Colon (tissue), 2 donors: ENCODE measurements around the gene RILPL1.
"Not testable (repeated sequence)": the region's sequence is repeated elsewhere in the genome, so short reads cannot be mapped to it uniquely, and the experiment has no call there.

Experiments
- FAIRE-seq: peaks from 2 replicates; lab custom pipeline; 2012; peaks lifted over from hg19 to GRCh38; lab: Jason Lieb, UNC
- donor health status: control.
- donor health status: control.

Gene RILPL1

GRCh38 chr12:123533672-123534643, at the start of gene RILPL1:
TSS of gene RILPL1 (minus strand) at chr12:123533719. CDS start at chr12:123533482, 237 bp downstream.
- FAIRE-seq = no peak

DNA sequence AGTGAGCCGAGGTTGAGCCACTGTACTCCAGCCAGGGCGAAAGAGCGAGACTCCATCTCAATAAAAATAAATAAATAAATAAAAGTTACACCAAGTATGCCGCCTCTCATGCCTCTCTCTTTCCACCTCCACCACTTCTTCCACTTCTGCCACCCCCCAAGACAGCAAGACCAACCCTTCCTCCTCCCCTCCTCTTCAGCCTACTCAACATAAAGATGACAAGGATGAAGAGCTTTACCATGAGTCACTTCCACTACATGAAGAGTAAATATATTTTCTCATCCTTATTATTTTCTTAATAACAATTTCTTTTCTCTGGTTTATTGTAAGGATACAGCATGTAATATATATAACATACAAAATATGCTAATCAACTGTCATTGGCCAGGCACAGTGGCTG, 47.3 kb upstream of the RILPL1 start:
- FAIRE-seq = no peak

DNA sequence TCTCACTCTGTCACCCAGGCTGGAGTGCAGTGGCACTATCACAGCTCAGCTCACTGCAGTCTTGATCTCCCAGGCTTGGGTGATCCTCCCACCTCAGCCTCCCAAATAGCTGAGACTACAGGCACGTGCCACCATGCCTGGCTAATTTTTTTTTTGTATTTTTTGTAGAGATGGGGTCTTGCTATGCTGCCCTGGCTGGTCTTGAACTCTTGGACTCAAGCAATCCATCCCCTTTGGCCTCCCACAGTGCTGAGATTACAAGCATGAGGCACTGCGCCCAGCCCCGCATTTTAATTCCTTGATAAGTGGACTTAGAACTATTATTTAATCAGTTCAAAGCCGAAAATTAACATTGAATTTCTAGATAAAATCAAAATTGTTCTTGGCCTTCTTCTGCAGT, 45.3 kb upstream of the RILPL1 start:
- FAIRE-seq = not testable (repeated sequence)

GRCh38 chr12:123578243-123578642, 44.7 kb upstream of the RILPL1 start:
- no peak for FAIRE-seq

DNA sequence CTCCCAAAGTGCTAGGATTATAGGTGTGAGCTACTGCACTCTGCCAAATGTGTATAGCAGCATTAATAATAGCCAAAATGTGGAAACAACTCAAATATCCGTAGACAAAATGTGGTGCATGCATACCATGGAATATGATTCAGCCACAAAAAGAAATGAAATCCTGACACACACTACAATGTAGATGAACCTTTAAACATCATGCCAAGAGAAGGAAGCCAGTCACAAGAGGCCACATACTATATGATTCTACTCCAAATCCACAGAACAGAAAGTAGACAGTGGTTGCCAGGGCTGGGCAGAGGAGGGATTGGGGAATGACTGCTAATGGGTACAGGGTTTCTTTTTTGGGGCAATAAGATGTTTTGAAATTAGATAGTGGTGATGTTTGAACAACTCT, 43.1 kb upstream of the RILPL1 start:
- FAIRE-seq = no peak

DNA sequence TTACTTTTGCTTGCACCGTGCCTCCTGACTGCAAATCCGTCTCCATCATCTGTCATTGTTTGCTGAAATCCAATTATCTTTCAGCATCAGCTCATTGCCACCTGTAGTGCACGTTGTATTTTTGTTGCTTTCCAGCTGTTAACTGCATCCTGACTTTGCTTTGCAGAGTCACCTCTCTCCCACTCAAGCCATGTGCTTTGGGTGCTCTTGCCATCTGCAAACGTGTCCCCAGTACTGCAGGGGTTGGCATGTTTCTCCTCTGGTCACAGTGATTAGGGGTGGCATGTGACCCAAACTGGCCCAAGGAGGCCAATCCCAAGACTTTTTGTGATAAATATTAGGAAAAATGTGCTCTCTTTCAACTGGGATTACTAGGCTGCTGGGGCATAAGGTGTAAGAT, 40.4 kb upstream of the RILPL1 start:
- no peak for FAIRE-seq

GRCh38 chr12:123572391-123572790, 38.9 kb upstream of the RILPL1 start:
- no peak for FAIRE-seq

- FAIRE-seq = no peak
These were observed 37.9 kb upstream of the RILPL1 start for GRCh38 chr12:123571343-123571813.

GRCh38 chr12:123559468-123559867, 25.9 kb upstream of the RILPL1 start:
- FAIRE-seq = no peak

- FAIRE-seq = not testable (repeated sequence)
These were observed 25.0 kb upstream of the RILPL1 start for GRCh38 chr12:123558487-123558886.

GRCh38 chr12:123554843-123555242, 21.3 kb upstream of the RILPL1 start:
- FAIRE-seq = not testable (repeated sequence)

- not testable (repeated sequence) for FAIRE-seq
These were observed 20.6 kb upstream of the RILPL1 start for GRCh38 chr12:123554136-123554535.

DNA sequence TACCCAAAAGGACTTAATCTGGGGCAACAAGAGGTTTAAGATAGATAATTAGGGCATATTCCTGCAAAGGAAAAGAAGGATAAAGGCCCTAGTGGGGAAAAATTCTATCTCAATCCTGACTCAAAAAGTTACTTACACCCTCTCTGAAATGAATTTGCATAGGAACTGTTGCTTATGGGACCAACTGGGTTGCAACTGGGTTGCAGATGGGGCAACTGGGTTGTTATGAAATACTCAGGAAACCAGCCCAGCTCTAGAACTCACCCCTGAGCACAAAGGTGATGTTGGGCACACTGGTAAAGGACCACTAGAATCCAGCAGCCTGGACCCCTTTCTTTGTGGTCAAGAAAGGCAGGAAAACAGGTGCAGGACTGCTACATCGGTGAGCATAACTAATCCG, 17.2 kb upstream of the RILPL1 start:
- FAIRE-seq = no peak

GRCh38 chr12:123548107-123548506, 14.6 kb upstream of the RILPL1 start:
- FAIRE-seq = no peak

- FAIRE-seq = no peak
These were observed 12.8 kb upstream of the RILPL1 start for GRCh38 chr12:123546281-123546680.

DNA sequence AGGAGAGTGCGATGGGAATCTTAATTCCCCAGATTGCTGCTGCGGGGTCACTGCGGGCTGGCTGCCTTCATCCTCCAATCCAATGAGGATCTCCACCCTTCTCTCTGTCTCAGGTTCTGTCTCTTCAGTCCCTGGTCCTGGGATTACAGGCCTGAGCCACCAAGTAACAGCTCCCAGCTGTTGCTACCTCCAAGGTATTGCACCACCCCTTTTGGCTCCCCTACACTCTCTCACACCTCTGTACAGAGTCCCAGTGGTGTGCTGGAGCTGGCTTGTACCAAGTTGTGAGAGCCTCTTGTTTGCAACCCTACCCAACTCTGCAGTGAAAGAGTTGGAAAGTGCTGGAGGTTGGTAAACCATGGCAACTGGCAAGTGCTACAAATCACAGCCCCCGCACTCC, 10.0 kb upstream of the RILPL1 start:
- no peak for FAIRE-seq

DNA sequence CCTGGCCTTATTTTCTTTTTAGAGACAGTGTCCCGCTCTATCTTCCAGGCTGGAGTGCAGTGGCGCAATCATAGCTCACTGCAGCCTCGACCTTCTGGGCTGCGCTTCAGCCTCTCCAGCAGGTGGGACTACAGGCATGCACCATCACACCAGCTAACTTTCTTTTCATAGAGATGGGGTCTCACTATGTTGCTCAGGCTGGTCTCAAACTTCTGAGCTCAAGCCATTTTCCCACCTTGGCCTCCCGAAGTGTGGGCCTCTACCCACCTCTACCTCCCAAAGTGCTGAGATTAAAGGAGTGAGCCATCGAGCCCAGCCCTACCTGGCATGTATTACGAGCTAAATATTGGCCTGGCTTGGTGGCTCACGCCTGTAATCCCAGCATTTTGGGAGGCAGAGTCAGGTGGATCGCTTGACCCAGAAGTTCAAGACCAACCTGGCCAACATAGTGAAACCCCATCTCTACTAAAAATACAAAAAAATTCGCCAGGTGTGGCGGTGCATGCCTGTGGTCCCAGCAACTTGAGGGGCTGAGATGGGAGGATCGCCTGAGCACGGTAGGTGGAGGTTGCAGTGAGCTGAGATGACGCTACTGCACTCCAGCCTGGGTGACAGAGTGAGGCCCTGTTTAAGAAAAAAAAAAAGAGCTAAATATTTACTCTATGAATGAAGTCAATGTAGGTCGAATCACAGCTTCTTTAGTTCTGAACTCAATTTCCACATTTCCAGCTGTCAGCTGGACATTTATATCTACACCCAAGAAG, 7.6 kb upstream of the RILPL1 start:
- no peak for FAIRE-seq

GRCh38 chr12:123535952-123536351, 2.4 kb upstream of the RILPL1 start:
- not testable (repeated sequence) for FAIRE-seq

GRCh38 chr12:123532808-123533649, 490 bp downstream of the RILPL1 start:
- no peak for FAIRE-seq

DNA sequence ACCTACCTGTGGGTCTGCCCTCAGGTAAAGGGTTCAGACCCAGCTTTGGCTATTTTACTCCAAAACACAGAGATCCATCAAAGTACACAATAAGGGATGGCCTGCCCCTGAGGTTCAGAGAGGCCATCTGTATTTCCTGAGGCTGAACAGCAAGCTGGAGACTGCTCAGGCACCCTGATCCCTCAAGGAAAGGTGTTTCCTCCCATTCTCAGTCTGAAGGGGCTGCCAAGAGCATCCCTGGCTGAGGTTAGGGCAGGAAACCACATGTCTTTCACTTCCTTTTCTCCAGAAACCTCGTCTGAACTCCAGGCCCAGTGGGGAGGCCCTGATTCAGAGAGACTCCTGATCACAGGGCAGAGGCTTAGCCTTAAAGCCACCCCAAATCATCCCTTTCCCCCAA, 1.5 kb downstream of the RILPL1 start:
- no peak for FAIRE-seq

DNA sequence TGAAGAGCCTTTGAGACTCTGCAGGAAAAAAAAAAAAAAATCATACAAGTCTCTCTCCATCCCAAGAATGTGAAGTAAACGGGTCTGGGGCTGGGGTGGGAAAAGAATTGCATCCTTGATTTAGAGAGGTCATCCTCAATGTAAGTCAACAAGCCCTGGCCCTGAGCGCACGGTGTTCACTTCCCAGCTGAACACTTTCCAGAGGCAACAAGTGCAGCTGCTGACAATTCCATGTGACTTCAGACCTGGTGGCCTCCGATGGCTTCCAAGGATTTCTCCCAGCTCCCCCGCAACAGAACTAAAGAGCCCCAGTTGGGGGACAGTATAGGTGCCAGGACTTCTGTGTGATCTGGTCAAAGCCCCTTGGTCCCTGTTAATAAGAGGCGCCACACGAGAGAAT, 2.4 kb downstream of the RILPL1 start:
- no peak for FAIRE-seq

DNA sequence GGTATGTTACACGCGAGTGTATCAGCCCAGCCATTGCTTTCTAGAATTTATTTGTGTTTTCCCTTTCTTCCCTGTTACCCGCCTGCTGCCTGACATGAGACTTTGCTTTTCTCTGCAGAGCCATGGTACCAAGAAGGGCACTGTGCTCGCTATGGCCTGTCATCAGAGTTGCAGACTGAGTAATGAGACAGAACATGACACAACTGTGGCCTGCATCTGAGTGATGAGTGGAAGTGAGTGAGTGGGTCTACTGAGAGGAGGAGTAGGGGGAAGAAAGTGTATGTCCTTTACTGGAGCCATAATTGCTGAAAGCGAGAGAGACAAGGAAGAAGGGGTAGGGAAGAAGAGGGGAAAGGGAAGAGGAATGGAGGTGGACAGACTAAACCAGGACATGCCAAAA, 2.9 kb downstream of the RILPL1 start:
- FAIRE-seq = no peak
